ENCODE data around the gene PSMG4. TPM values are rescaled to one million over a fixed set of nuclear protein-coding genes. Genes with fewer than 3 reads are reported as not detected.
A peak's percentile ranks its signal among the peaks of the same experiment; 100 is the strongest.
"Not testable (repeated sequence)": the region's sequence is repeated elsewhere in the genome, so short reads cannot be mapped to it uniquely, and the experiment has no call there.

PSMG4 gene
- total RNA-seq, 1 experiment from 2014 or later, result 20.9 TPM

DNA sequence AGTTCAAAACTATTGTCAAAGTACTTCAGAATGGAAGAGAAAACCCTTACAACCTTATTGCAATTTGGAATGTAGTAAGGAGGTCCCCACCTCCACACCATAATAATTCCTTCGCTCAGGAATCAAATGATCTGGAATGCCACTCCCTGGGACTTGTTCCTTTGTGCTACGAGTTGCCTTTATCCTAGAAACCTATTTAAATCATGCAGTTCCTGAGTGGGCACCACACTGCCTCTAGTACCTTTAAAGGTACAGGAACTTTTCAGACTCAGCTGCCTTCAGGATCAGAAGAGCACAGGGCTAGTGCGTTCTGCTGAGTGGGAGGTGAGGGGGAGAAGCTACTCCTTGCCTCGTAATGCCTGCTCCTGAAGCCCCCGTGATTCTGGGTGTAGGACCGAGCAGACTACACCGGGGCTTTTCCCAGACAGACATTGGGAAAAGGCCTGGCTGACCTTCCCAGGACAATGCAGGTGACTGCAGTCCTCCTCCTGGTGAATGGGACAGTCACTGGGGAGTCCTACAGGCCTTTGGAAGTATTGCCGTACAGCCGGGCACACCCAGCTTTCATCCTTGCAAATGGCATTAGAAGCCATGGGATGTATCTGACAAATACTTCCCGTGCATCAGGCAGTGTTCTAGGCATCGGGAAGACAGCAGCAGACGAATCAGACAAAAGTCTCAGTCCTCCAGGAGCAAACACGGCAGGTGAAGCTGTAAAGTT, 19.5 kb upstream of the PSMG4 start:
- ChIA-PET POLR2A (no interaction called here), CTCF (interaction anchor here (1.3 kb wide), 1 partner anchor 82 kb away, joined by 8 read pairs; the partner anchor contains the start of gene TUBB2A)
- Mint-ChIP-seq H3K27ac (ENCODE audit: unreplicated experiment) (no peak overlapping the region), H3K9me3 (ENCODE audit: unreplicated experiment) (no peaks in the 10 kb centered on the region), H3K4me3 (ENCODE audit: unreplicated experiment) (no peak overlapping the region), H3K36me3 (ENCODE audit: insufficient read depth, unreplicated experiment) (peaks cover 5% of the 10 kb centered on the region), H3K27me3 (ENCODE audit: insufficient read depth, unreplicated experiment) (no peaks in the 10 kb centered on the region), H3K4me1 (ENCODE audit: low read depth, unreplicated experiment) (no peaks in the 10 kb centered on the region)
- TF ChIP-seq, protein P1, sequence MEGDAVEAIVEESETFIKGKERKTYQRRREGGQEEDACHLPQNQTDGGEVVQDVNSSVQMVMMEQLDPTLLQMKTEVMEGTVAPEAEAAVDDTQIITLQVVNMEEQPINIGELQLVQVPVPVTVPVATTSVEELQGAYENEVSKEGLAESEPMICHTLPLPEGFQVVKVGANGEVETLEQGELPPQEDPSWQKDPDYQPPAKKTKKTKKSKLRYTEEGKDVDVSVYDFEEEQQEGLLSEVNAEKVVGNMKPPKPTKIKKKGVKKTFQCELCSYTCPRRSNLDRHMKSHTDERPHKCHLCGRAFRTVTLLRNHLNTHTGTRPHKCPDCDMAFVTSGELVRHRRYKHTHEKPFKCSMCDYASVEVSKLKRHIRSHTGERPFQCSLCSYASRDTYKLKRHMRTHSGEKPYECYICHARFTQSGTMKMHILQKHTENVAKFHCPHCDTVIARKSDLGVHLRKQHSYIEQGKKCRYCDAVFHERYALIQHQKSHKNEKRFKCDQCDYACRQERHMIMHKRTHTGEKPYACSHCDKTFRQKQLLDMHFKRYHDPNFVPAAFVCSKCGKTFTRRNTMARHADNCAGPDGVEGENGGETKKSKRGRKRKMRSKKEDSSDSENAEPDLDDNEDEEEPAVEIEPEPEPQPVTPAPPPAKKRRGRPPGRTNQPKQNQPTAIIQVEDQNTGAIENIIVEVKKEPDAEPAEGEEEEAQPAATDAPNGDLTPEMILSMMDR (IDR thresholded peaks at IDR 0.05; ENCODE audit: insufficient read depth in 1 of 2, low read depth in 1 of 2, low read length in 1 of 2, severe bottlenecking in 1 of 2, unreplicated experiment in 1 of 2), result peak; percentile 53 to 55
- no TSS peak for BruUV-seq (replicated peaks)
- Histone ChIP-seq H3K36me3 (ENCODE audit: control insufficient read depth, insufficient read depth, low read length) (no peaks in the 10 kb centered on the region), H3K9me3 (no peaks in the 10 kb centered on the region), H3K4me3 (ENCODE audit: low read depth, low read length) (no peak overlapping the region), H3K4me1 (no peaks in the 10 kb centered on the region), H3K27me3 (replicated peaks; ENCODE audit: control insufficient read depth, insufficient read depth, low read length) (no peaks in the 10 kb centered on the region)
- intact Hi-C loops (cut with micrococcal nuclease; ENCODE audit: unreplicated experiment), result loop anchor here (5.0 kb wide), 1 partner anchor 112 kb away; no protein-coding TSS in a partner anchor
- peak in 1 of 2 experiments; percentile 57 for DNase-seq

DNA sequence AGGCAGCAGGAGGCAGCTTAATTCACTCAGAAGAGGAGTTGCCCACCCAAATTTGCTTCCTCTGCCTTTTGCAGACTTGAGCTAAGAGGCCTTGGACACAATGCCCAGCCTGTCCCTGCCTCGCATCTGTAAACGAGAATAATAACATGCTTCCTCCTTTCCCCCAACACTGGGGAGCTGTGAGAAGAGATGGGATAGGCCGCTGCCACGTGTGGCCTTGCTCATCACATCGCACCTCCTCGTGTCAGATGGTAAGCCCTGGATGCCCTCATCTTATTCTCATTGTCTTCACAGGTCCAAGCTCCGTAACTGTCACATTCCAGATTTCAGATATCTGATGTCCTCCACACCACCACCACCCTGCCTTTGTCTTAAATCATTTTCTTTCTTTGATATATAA, 18.2 kb upstream of the PSMG4 start:
- BruUV-seq (replicated peaks), result no TSS peak
- TF ChIP-seq, protein P1 (IDR thresholded peaks at IDR 0.05; ENCODE audit: insufficient read depth in 1 of 2, low read depth in 1 of 2, low read length in 1 of 2, severe bottlenecking in 1 of 2, unreplicated experiment in 1 of 2), result no peak
- no peaks in the 10 kb centered on the region for H3K9me3 ChIP-seq
- peaks cover 5% of the 10 kb centered on the region for H3K36me3 Mint-ChIP-seq (ENCODE audit: insufficient read depth, unreplicated experiment)
- intact Hi-C loops (cut with micrococcal nuclease; ENCODE audit: unreplicated experiment), result no loop called here
- H3K4me1 Mint-ChIP-seq (ENCODE audit: low read depth, unreplicated experiment), result no peaks in the 10 kb centered on the region
- ChIA-PET CTCF (interaction anchor here (0.8 to 0.9 kb wide), 2 partner anchors 9 to 11 kb away, joined by 3 read pairs; no protein-coding TSS in a partner anchor), POLR2A (no interaction called here)
- no peak overlapping the region for H3K27ac Mint-ChIP-seq (ENCODE audit: unreplicated experiment)
- no peaks in the 10 kb centered on the region for H3K9me3 Mint-ChIP-seq (ENCODE audit: unreplicated experiment)
- H3K4me3 ChIP-seq (ENCODE audit: low read depth, low read length), result no peak overlapping the region
- no peak overlapping the region for H3K4me3 Mint-ChIP-seq (ENCODE audit: unreplicated experiment)
- no peaks in the 10 kb centered on the region for H3K27me3 Mint-ChIP-seq (ENCODE audit: insufficient read depth, unreplicated experiment)
- no peaks in the 10 kb centered on the region for H3K4me1 ChIP-seq
- no peak for DNase-seq
- no peaks in the 10 kb centered on the region for H3K36me3 ChIP-seq (ENCODE audit: control insufficient read depth, insufficient read depth, low read length)
- no peaks in the 10 kb centered on the region for H3K27me3 ChIP-seq (replicated peaks; ENCODE audit: control insufficient read depth, insufficient read depth, low read length)

DNA sequence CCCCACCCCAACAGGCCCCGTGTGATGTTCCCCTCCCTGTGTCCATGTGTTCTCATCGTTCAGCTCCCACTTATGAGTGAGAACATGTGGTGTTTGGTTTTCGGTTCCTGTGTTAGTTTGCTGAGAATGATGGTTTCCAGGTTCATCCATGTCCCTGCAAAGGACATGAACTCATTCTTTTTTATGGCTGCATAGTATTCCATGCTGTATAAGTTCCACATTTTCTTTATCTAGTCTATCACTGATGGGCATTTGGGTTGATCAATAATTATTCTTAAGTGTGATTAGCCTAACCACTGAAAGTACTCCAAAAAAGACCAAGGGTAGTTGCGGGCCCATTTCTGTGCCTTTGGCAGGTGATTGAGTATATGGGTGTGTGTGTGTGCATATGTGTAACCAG, 17.0 kb upstream of the PSMG4 start:
- H3K27me3 Mint-ChIP-seq (ENCODE audit: insufficient read depth, unreplicated experiment); H3K4me3 ChIP-seq (ENCODE audit: low read depth, low read length); H3K9me3 ChIP-seq; H3K9me3 Mint-ChIP-seq (ENCODE audit: unreplicated experiment); POLR2A ChIA-PET; H3K27me3 ChIP-seq (replicated peaks; ENCODE audit: control insufficient read depth, insufficient read depth, low read length); DNase-seq; H3K36me3 Mint-ChIP-seq (ENCODE audit: insufficient read depth, unreplicated experiment); H3K4me3 Mint-ChIP-seq (ENCODE audit: unreplicated experiment); H3K27ac Mint-ChIP-seq (ENCODE audit: unreplicated experiment); intact Hi-C loops (cut with micrococcal nuclease; ENCODE audit: unreplicated experiment); H3K4me1 Mint-ChIP-seq (ENCODE audit: low read depth, unreplicated experiment); H3K4me1 ChIP-seq; H3K36me3 ChIP-seq (ENCODE audit: control insufficient read depth, insufficient read depth, low read length); BruUV-seq (replicated peaks): not testable (repeated sequence)
- CTCF ChIA-PET, result interaction anchor here (0.6 kb wide), 1 partner anchor 92 kb away, joined by 3 read pairs; no protein-coding TSS in a partner anchor
